LNCaP clone FGC (cell line): Measurements from ENCODE around the gene WDR4.
"Not testable (repeated sequence)": the region's sequence is repeated elsewhere in the genome, so short reads cannot be mapped to it uniquely, and the experiment has no call there.

Source experiments
- DNase-seq: peaks from one replicate; pipeline ENCODE4 v3.0.0-alpha.2; 2011; ENCODE audit warnings: low read depth
- H3K4me3 ChIP-seq: 2 replicates; pipeline ENCODE4 v1.5.1; 2011; ENCODE audit warnings: mild to moderate bottlenecking, low read depth, low read length, control low read depth
- TF ChIP-seq, protein P1 (sequence below): IDR thresholded peaks from 2 replicates; pipeline ENCODE4 v1.5.1; 2012; ENCODE audit warnings: mild to moderate bottlenecking; ENCODE audit not compliant: control insufficient read depth, insufficient read depth; ENCODE audit errors: extremely low read depth

WDR4 gene

DNA sequence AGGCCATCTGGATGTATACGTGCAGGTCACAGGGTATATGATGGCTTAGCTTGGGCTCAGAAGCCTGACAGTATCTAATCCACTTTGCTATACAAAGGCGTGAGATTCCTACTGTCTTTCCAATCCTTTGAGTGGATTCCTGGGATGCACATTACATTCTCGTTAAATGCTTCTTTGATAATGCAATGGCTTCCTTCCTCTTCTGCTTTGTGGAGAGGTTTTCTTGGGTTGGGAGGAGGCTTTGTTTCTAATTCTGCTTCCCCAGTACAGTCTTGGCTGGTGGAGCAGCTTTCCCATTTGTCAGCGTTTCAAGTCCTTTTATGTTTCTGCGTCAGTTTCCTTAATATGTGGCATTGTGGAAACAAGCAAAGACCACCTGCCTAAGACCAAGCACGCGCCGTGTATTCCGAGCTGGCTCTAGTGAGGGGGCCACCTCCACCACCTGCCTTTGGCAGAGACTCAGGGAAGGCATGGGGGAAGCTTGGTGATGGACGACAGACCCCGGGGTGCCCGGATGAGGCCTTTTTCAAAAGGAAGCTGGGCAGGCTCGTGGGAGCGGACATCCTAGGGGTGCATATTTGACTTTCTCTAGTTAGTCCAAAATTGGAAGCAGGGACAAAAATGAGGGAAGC lies 72.7 kb downstream of the WDR4 start:
- TF ChIP-seq, protein P1, sequence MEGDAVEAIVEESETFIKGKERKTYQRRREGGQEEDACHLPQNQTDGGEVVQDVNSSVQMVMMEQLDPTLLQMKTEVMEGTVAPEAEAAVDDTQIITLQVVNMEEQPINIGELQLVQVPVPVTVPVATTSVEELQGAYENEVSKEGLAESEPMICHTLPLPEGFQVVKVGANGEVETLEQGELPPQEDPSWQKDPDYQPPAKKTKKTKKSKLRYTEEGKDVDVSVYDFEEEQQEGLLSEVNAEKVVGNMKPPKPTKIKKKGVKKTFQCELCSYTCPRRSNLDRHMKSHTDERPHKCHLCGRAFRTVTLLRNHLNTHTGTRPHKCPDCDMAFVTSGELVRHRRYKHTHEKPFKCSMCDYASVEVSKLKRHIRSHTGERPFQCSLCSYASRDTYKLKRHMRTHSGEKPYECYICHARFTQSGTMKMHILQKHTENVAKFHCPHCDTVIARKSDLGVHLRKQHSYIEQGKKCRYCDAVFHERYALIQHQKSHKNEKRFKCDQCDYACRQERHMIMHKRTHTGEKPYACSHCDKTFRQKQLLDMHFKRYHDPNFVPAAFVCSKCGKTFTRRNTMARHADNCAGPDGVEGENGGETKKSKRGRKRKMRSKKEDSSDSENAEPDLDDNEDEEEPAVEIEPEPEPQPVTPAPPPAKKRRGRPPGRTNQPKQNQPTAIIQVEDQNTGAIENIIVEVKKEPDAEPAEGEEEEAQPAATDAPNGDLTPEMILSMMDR: no peak
- no peak for DNase-seq
- no peak overlapping the region for H3K4me3 ChIP-seq

DNA sequence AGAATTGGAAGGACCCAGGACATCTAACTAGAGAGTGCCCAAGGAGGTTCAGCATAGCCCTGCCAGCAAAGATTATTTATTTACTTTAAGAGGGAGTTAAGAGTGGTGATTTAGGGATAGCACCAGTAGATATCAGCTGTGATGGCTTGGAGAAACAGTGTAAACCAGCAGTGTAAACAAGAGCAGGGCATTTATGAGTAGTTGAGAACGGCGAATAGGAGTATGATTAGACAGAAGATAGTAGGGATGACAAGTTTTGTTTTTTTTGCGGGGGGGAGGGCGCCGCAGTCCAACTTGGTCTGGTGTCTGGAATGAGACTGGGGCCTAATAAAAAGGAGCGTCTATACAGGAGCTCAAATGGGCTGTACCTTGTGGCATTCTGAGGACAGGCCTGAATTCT lies 77.7 kb downstream of the WDR4 start:
- H3K4me3 ChIP-seq: not testable (repeated sequence)
- peak; percentile 91 for DNase-seq

DNA sequence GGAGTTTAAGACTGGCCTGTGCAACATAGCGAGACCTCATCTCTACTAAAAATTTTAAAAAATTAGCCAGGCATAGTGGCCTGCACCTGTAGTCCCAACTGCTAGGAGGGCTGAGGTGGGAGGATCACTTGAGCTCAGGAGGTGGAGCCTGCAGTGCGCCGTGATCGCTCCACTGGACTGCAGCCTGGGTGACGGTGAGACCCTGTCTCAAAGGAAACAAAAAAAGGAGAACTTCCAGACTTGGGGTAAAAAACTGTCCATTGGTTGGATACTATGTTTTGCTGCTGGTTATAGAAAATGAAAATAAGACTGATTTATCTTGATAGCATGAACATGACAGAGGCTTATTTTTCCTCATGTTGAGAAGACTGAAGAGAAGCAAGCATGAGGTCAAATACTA lies 79.4 kb downstream of the WDR4 start:
- TF ChIP-seq, protein P1: no peak
- DNase-seq: no peak
- no peak overlapping the region for H3K4me3 ChIP-seq

DNA sequence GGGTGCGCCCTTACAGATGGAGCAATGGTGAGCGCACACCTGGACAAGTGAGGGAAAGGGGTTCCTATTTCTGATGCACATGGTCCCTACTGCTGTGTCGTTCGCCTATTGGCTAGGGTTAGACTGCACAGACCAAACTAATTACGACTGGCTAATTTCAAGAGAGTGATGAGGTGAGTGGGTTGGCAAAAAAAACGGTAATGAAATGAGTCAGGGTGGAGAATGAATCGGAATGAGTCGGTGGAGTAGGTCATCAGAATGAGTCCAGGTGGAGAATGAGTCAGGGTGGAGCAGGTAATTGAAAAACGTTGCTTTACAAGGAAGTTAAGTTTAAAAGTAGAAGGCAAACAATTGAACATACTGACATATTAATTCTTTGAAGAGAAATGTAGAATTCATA lies 79.8 kb downstream of the WDR4 start:
- no peak overlapping the region for H3K4me3 ChIP-seq
- TF ChIP-seq, protein P1: no peak
- no peak for DNase-seq
